K562 (cell line): ENCODE data around the gene HPS5. TPM values are rescaled to one million over a fixed set of nuclear protein-coding genes. Genes with fewer than 3 reads are reported as not detected.

ENCODE experiments used
- CREBBP ChIP-seq: IDR thresholded peaks from one replicate; pipeline ENCODE4 v1.6.1; 2012; ENCODE audit warnings: low read depth, mild to moderate bottlenecking, control low read depth, inconsistent platforms, low read length
- CXXC5 ChIP-seq: fragments of 250-450 bp; sonication (Bioruptor Pico); IDR thresholded peaks from 2 replicates; pipeline ENCODE4 v1.8.0; 2022; ENCODE audit warnings: inconsistent platforms, mild to moderate bottlenecking, moderate library complexity
- HOMEZ ChIP-seq: fragments of 250-450 bp; sonication (Bioruptor Pico); IDR thresholded peaks from 2 replicates; pipeline ENCODE4 v1.4.0; 2020; ENCODE audit warnings: mild to moderate bottlenecking, moderate library complexity
- LEF1 ChIP-seq: fragments of 450-650 bp; IDR thresholded peaks from 2 replicates; pipeline ENCODE4 v1.6.1; 2016; ENCODE audit warnings: mild to moderate bottlenecking
- MCM3 ChIP-seq: fragments of 450-650 bp; IDR thresholded peaks from 2 replicates; pipeline ENCODE4 v1.6.1; 2016
- NR4A1 ChIP-seq, 2 experiments: fragments of 250-450 bp in 1 of 2; fragments of 450-650 bp in 1 of 2; sonication (Bioruptor Pico) in 1 of 2; IDR thresholded peaks; 2 replicates each; pipeline versions ENCODE4 v1.4.0 to v1.6.1; 2016 to 2020; ENCODE audit warnings: mild to moderate bottlenecking in 2 of 2, missing compliant biosample characterization in 1 of 2, missing genetic modification characterization in 1 of 2, moderate library complexity in 1 of 2
- RREB1 ChIP-seq: fragments of 250-450 bp; sonication (Bioruptor Pico); IDR thresholded peaks from 2 replicates; pipeline ENCODE4 v1.4.0; 2020
- TSHZ1 ChIP-seq: fragments of 250-450 bp; sonication (Bioruptor Pico); IDR thresholded peaks from 2 replicates; pipeline ENCODE4 v1.4.0; 2020; ENCODE audit warnings: mild to moderate bottlenecking, moderate library complexity
- ZC3H4 ChIP-seq: sonication (generic); formaldehyde crosslinking; IDR thresholded peaks from 2 replicates; pipeline ENCODE4 v1.9.0; 2021; ENCODE audit warnings: missing genetic modification reagents, borderline replicate concordance
- ZNF143 ChIP-seq: sonication (generic); formaldehyde crosslinking; IDR thresholded peaks from 2 replicates; pipeline ENCODE4 v1.9.0; 2022; ENCODE audit warnings: mild to moderate bottlenecking, missing genetic modification reagents
- ZNF3 ChIP-seq: fragments of 250-450 bp; sonication (Bioruptor Pico); IDR thresholded peaks from 2 replicates; pipeline ENCODE4 v1.5.0; 2021; ENCODE audit warnings: mild to moderate bottlenecking, moderate library complexity
- ZNF592 ChIP-seq: fragments of 450-650 bp; IDR thresholded peaks from 2 replicates; pipeline ENCODE4 v1.6.1; 2017; ENCODE audit warnings: antibody characterized with exemption, mild to moderate bottlenecking
- polyA plus RNA-seq, 8 experiments: library from polyadenylated mRNA; depleted of rRNA in 4 of 8; stranded (reverse) in 5 of 8; unstranded in 3 of 8; fragments of >200 nt; fragmentation: Nextera tagmentation in 2 of 8; fragmentation: Illumina TruSeq in 1 of 8; extraction: Ambion mirVana in 2 of 8; extraction: Trizol in 1 of 8; gene quantifications; 2 replicates each; pipeline versions ENCODE4 v1.2.1 to v1.2.3, GENCODE V29; 2011 to 2014; ENCODE audit warnings: inconsistent platforms in 1 of 8, missing spikeins in 1 of 8
- total RNA-seq, 7 experiments: library from RNA; depleted of rRNA in 6 of 7; stranded (reverse); fragments of >200 nt in 6 of 7; fragmentation: Illumina TruSeq in 2 of 7; extraction: Trizol in 2 of 7; gene quantifications; 2 replicates each; pipeline versions ENCODE4 v1.2.1 to v1.2.3, GENCODE V29; 2011 to 2021; ENCODE audit warnings: low replicate concordance in 1 of 7

The HPS5 gene
- total and polyA plus RNA-seq, 9 of the 15 experiments (the other 6 are each of a cell fraction or from before 2014, with no cell fraction given) = 12.2 to 28.1 (median 16.8) TPM

GRCh38 chr11:18329196-18329870 lies 7.4 kb upstream of the HPS5 start (continued):
- TF ChIP-seq RREB1 (no peak), CREBBP (no peak), HOMEZ (CRISPR knock-in tag) (no peak), ZNF143 (no peak), MCM3 (no peak), ZNF592 (peak; percentile 90), ZC3H4 (CRISPR knock-in tag) (no peak), LEF1 (peak; percentile 79; the same call in 1 of the 2 replicates), CXXC5 (CRISPR knock-in tag) (peak; percentile 33), TSHZ1 (CRISPR knock-in tag) (no peak), ZNF3 (CRISPR knock-in tag) (no peak), NR4A1 (CRISPR knock-in tag; IDR thresholded peaks at IDR 0.05) (no peak), NR4A1 (tag; IDR thresholded peaks at IDR 0.05) (no peak)
